Epithelial cell of esophagus (primary cell): ENCODE data around the gene CRYBG2.

Source experiments
- DNase-seq: peaks from one replicate; pipeline ENCODE4 v3.0.0; 2010; ENCODE audit warnings: low read depth
- H3K4me3 ChIP-seq: 2 replicates; pipeline ENCODE4 v1.5.1; 2011; ENCODE audit warnings: mild to moderate bottlenecking, low read length, control low read depth
- CTCF ChIP-seq: IDR thresholded peaks from 2 replicates; pipeline ENCODE4 v1.5.1; 2011; ENCODE audit warnings: low read depth, mild to moderate bottlenecking, low read length, control low read depth, inconsistent platforms; ENCODE audit not compliant: insufficient read depth; ENCODE audit errors: missing control alignments

Gene CRYBG2

GRCh38 chr1:26281971-26282370, 72.0 kb downstream of the CRYBG2 start:
- TF ChIP-seq CTCF, result no peak
- DNase-seq, result no peak
- H3K4me3 ChIP-seq, result no peak overlapping the region

- peak overlapping the region; percentile 84 for H3K4me3 ChIP-seq
- TF ChIP-seq CTCF, result no peak
- no peak for DNase-seq
Measured at GRCh38 chr1:26281091-26281958, 72.6 kb downstream of the CRYBG2 start.

- H3K4me3 ChIP-seq, result peak overlapping the region; percentile 84
- DNase-seq, result peak; percentile 47
- no peak for TF ChIP-seq CTCF
Measured at GRCh38 chr1:26280333-26281042, 73.4 kb downstream of the CRYBG2 start.

GRCh38 chr1:26279456-26280332, 74.2 kb downstream of the CRYBG2 start, which contains the start of gene SH3BGRL3:
SH3BGRL3 (plus strand) TSS chr1:26280086; CDS start chr1:26280156, 70 bp downstream.
- peak; percentile 91 for DNase-seq
- peak within 1 kb of the TSS; percentile 84 for H3K4me3 ChIP-seq
- TF ChIP-seq CTCF, result peak; percentile 63

GRCh38 chr1:26278724-26279455, 75.0 kb downstream of the CRYBG2 start:
- H3K4me3 ChIP-seq, result peak overlapping the region; percentile 84
- no peak for TF ChIP-seq CTCF
- DNase-seq, result peak; percentile 93

GRCh38 chr1:26278303-26278702, 75.6 kb downstream of the CRYBG2 start:
- no peak for TF ChIP-seq CTCF
- peak overlapping the region; percentile 17 for H3K4me3 ChIP-seq
- DNase-seq, result peak; percentile 98
